Cardiac fibroblast (primary cell): ENCODE measurements around the gene SPATA9.
"Not testable (repeated sequence)": the region's sequence is repeated elsewhere in the genome, so short reads cannot be mapped to it uniquely, and the experiment has no call there.

ENCODE experiments used
- DNase-seq, 2 donors: peaks; one replicate each; pipeline versions ENCODE4 v3.0.0 to v3.0.0-alpha.2; 2010; ENCODE audit warnings: low read depth in 2 of 2
- H3K4me3 ChIP-seq, 2 donors: replicated peaks in 1 of 2; 1 replicate in 1 of 2; 2 replicates in 1 of 2; pipeline ENCODE4 v1.5.1; 2011; ENCODE audit warnings: low read depth in 2 of 2, low read length in 2 of 2, mild to moderate bottlenecking in 2 of 2, moderate library complexity in 1 of 2
- CTCF ChIP-seq: IDR thresholded peaks from one replicate; pipeline ENCODE4 v1.5.1; 2011; ENCODE audit warnings: low read depth, mild to moderate bottlenecking, low read length, inconsistent platforms

Gene SPATA9

GRCh38 chr5:95709967-95710650 lies 27.3 kb upstream of the SPATA9 start:
- H3K4me3 ChIP-seq, result no peak overlapping the region
- DNase-seq, result peak in 1 of 2 donors; percentile 34
- no peak for TF ChIP-seq CTCF

- no peak overlapping the region for H3K4me3 ChIP-seq
- TF ChIP-seq CTCF, result no peak
- no peak for DNase-seq
Observed at GRCh38 chr5:95708876-95709275, 26.1 kb upstream of the SPATA9 start.

GRCh38 chr5:95707534-95708188 lies 24.9 kb upstream of the SPATA9 start:
- not testable (repeated sequence) for H3K4me3 ChIP-seq, DNase-seq

GRCh38 chr5:95707055-95707454 lies 24.3 kb upstream of the SPATA9 start:
- TF ChIP-seq CTCF, result no peak
- no peak overlapping the region for H3K4me3 ChIP-seq
- no peak for DNase-seq

GRCh38 chr5:95706196-95706595 lies 23.4 kb upstream of the SPATA9 start:
- DNase-seq, H3K4me3 ChIP-seq: not testable (repeated sequence)

GRCh38 chr5:95704150-95704549 lies 21.4 kb upstream of the SPATA9 start:
- DNase-seq, result peak in 1 of 2 donors; percentile 34
- H3K4me3 ChIP-seq, result no peak overlapping the region
- no peak for TF ChIP-seq CTCF

- TF ChIP-seq CTCF, result no peak
- H3K4me3 ChIP-seq, result no peak overlapping the region
- no peak for DNase-seq
Observed at GRCh38 chr5:95701074-95701473, 18.3 kb upstream of the SPATA9 start.

- no peak for DNase-seq
- H3K4me3 ChIP-seq, result no peak overlapping the region
- no peak for TF ChIP-seq CTCF
Observed at GRCh38 chr5:95699337-95699736, 16.5 kb upstream of the SPATA9 start.
